ENCODE measurements around the gene KRT74. TPM values are rescaled to one million over a fixed set of nuclear protein-coding genes. Genes with fewer than 3 reads are reported as not detected.

The KRT74 gene
- total and polyA plus RNA-seq, 10 of the 15 experiments (the other 5 are each of a cell fraction or from before 2014, with no cell fraction given): not detected

- H3K36me3 ChIP-seq (ENCODE audit: control insufficient read depth in 2 of 2, insufficient read depth in 2 of 2, low read length in 1 of 2): no peaks in the 10 kb centered on the region
- POLR2A ChIA-PET: no interaction called here
- in situ Hi-C loops (cut with MboI) (no loop called here), intact Hi-C loops (cut with micrococcal nuclease; ENCODE audit: unreplicated experiment) (no loop called here)
- FAIRE-seq (no peak), DNase-seq (ENCODE audit: low read depth, low spot score) (no peak), ATAC-seq (no peak)
- H3K79me2 ChIP-seq (ENCODE audit: control insufficient read depth, insufficient read depth, low read length): no peaks in the 10 kb centered on the region
- RAD21 ChIA-PET (ENCODE audit: unreplicated experiment): no interaction called here
- H3K4me1 ChIP-seq (ENCODE audit: control insufficient read depth, insufficient read depth, low read length): no peaks in the 10 kb centered on the region
- H4K20me1 ChIP-seq (ENCODE audit: control insufficient read depth, insufficient read depth): no peaks in the 10 kb centered on the region
- TF ChIP-seq BCL11A (IDR thresholded peaks at IDR 0.05; ENCODE audit: low read depth, low read length) (no peak), KDM1A (IDR thresholded peaks at IDR 0.05; ENCODE audit: borderline replicate concordance) (no peak)
- TF ChIP-seq, protein P1, sequence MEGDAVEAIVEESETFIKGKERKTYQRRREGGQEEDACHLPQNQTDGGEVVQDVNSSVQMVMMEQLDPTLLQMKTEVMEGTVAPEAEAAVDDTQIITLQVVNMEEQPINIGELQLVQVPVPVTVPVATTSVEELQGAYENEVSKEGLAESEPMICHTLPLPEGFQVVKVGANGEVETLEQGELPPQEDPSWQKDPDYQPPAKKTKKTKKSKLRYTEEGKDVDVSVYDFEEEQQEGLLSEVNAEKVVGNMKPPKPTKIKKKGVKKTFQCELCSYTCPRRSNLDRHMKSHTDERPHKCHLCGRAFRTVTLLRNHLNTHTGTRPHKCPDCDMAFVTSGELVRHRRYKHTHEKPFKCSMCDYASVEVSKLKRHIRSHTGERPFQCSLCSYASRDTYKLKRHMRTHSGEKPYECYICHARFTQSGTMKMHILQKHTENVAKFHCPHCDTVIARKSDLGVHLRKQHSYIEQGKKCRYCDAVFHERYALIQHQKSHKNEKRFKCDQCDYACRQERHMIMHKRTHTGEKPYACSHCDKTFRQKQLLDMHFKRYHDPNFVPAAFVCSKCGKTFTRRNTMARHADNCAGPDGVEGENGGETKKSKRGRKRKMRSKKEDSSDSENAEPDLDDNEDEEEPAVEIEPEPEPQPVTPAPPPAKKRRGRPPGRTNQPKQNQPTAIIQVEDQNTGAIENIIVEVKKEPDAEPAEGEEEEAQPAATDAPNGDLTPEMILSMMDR (IDR thresholded peaks at IDR 0.05 in 2 of 3, conservative IDR thresholded peaks at IDR 0.05 in 1 of 3; ENCODE audit: control insufficient read depth in 2 of 3, extremely low read depth in 1 of 3, insufficient read depth in 1 of 3, low read depth in 3 of 3, low read length in 3 of 3): 0 out of 6 replicates have a peak, but pooled peaks of 1 of the 3 experiments have one; percentile 10
- SMC1A ChIA-PET (ENCODE audit: uncharacterized antibody, unreplicated experiment): no interaction called here
- no peak overlapping the region for H3K9ac ChIP-seq (ENCODE audit: control insufficient read depth, insufficient read depth, low read length)
- no peak overlapping the region for H3K4me3 ChIP-seq
- H3K27ac ChIP-seq (ENCODE audit: control insufficient read depth, insufficient read depth): no peak overlapping the region
- no peak overlapping the region for H2AFZ ChIP-seq (ENCODE audit: control insufficient read depth, low read depth, low read length)
- 11% methylated on average over 3 of the region's 3 CpGs for WGBS (ENCODE audit: insufficient coverage, insufficient replicate concordance, low lambda C conversion rate, missing lambda C conversion rate)
- H3K27me3 ChIP-seq (replicated peaks in 1 of 2; ENCODE audit: control insufficient read depth in 2 of 2, insufficient read depth in 2 of 2, low read length in 1 of 2): no peaks in the 10 kb centered on the region; a peak in 2 of 4 replicates
- H3K9me3 ChIP-seq (replicated peaks; ENCODE audit: control insufficient read depth, insufficient read depth, low read length): no peaks in the 10 kb centered on the region
- CTCF ChIA-PET: no interaction called here
- no peak overlapping the region for H3K4me2 ChIP-seq (ENCODE audit: control insufficient read depth, insufficient read depth)
- BruUV-seq (replicated peaks): no TSS peak
These were observed 11.7 kb downstream of the KRT74 start for GRCh38 chr12:52561880-52562449.

GRCh38 chr12:52559979-52560378 lies 13.7 kb downstream of the KRT74 start:
- intact Hi-C loops (cut with micrococcal nuclease; ENCODE audit: unreplicated experiment): no loop called here
- BruUV-seq (replicated peaks): no TSS peak
- H3K27ac ChIP-seq (ENCODE audit: control insufficient read depth, insufficient read depth): no peak overlapping the region
- DNase-seq (ENCODE audit: low read depth, low spot score) (no peak), ATAC-seq (no peak), FAIRE-seq (no peak)
- no peak overlapping the region for H3K4me3 ChIP-seq
- 22% methylated on average over 4 of the region's 4 CpGs for whole genome bisulfite sequencing (ENCODE audit: insufficient coverage, insufficient replicate concordance, low lambda C conversion rate, missing lambda C conversion rate)
- in situ Hi-C loops (cut with MboI): no loop called here
- H3K27me3 ChIP-seq (replicated peaks in 1 of 2; ENCODE audit: control insufficient read depth in 2 of 2, insufficient read depth in 2 of 2, low read length in 1 of 2): peaks cover 4% of the 10 kb centered on the region in 2 experiments; a peak in 3 of 4 replicates
- no peaks in the 10 kb centered on the region for H3K4me1 ChIP-seq (ENCODE audit: control insufficient read depth, insufficient read depth, low read length)
- H3K9ac ChIP-seq (ENCODE audit: control insufficient read depth, insufficient read depth, low read length): no peak overlapping the region
- TF ChIP-seq HCFC1 (IDR thresholded peaks at IDR 0.05; ENCODE audit: low read length): no peak
- TF ChIP-seq, protein P2, sequence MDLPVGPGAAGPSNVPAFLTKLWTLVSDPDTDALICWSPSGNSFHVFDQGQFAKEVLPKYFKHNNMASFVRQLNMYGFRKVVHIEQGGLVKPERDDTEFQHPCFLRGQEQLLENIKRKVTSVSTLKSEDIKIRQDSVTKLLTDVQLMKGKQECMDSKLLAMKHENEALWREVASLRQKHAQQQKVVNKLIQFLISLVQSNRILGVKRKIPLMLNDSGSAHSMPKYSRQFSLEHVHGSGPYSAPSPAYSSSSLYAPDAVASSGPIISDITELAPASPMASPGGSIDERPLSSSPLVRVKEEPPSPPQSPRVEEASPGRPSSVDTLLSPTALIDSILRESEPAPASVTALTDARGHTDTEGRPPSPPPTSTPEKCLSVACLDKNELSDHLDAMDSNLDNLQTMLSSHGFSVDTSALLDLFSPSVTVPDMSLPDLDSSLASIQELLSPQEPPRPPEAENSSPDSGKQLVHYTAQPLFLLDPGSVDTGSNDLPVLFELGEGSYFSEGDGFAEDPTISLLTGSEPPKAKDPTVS (IDR thresholded peaks at IDR 0.05; ENCODE audit: low read depth, low read length): no peak
- TF ChIP-seq ESRRA (IDR thresholded peaks at IDR 0.05; ENCODE audit: low read length): no peak
- no peak for TF ChIP-seq CBFB (IDR thresholded peaks at IDR 0.05; ENCODE audit: low read depth)
- no peak for TF ChIP-seq SIN3A (IDR thresholded peaks at IDR 0.05; ENCODE audit: low read depth, low read length)
- TF ChIP-seq, protein P3, sequence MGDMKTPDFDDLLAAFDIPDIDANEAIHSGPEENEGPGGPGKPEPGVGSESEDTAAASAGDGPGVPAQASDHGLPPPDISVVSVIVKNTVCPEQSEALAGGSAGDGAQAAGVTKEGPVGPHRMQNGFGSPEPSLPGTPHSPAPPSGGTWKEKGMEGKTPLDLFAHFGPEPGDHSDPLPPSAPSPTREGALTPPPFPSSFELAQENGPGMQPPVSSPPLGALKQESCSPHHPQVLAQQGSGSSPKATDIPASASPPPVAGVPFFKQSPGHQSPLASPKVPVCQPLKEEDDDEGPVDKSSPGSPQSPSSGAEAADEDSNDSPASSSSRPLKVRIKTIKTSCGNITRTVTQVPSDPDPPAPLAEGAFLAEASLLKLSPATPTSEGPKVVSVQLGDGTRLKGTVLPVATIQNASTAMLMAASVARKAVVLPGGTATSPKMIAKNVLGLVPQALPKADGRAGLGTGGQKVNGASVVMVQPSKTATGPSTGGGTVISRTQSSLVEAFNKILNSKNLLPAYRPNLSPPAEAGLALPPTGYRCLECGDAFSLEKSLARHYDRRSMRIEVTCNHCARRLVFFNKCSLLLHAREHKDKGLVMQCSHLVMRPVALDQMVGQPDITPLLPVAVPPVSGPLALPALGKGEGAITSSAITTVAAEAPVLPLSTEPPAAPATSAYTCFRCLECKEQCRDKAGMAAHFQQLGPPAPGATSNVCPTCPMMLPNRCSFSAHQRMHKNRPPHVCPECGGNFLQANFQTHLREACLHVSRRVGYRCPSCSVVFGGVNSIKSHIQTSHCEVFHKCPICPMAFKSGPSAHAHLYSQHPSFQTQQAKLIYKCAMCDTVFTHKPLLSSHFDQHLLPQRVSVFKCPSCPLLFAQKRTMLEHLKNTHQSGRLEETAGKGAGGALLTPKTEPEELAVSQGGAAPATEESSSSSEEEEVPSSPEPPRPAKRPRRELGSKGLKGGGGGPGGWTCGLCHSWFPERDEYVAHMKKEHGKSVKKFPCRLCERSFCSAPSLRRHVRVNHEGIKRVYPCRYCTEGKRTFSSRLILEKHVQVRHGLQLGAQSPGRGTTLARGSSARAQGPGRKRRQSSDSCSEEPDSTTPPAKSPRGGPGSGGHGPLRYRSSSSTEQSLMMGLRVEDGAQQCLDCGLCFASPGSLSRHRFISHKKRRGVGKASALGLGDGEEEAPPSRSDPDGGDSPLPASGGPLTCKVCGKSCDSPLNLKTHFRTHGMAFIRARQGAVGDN (IDR thresholded peaks at IDR 0.05): no peak
- TF ChIP-seq NFYB (IDR thresholded peaks at IDR 0.05; ENCODE audit: insufficient read depth, low read depth, low read length): no peak
- no peak for TF ChIP-seq CREM (IDR thresholded peaks at IDR 0.05; ENCODE audit: low read depth)
- no peak overlapping the region for H2AFZ ChIP-seq (ENCODE audit: control insufficient read depth, low read depth, low read length)
- CTCF ChIA-PET: interaction anchor here (0.7 kb wide), 1 partner anchor 10 kb away, joined by 4 read pairs; no protein-coding TSS in a partner anchor
- no peaks in the 10 kb centered on the region for H3K36me3 ChIP-seq (ENCODE audit: control insufficient read depth in 2 of 2, insufficient read depth in 2 of 2, low read length in 1 of 2)
- no peaks in the 10 kb centered on the region for H4K20me1 ChIP-seq (ENCODE audit: control insufficient read depth, insufficient read depth)
- H3K9me3 ChIP-seq (replicated peaks; ENCODE audit: control insufficient read depth, insufficient read depth, low read length): no peaks in the 10 kb centered on the region
- POLR2A ChIA-PET: no interaction called here
- RAD21 ChIA-PET (ENCODE audit: unreplicated experiment): no interaction called here
- SMC1A ChIA-PET (ENCODE audit: uncharacterized antibody, unreplicated experiment): no interaction called here
- H3K79me2 ChIP-seq (ENCODE audit: control insufficient read depth, insufficient read depth, low read length): no peaks in the 10 kb centered on the region
- H3K4me2 ChIP-seq (ENCODE audit: control insufficient read depth, insufficient read depth): no peak overlapping the region
